GM23338 (cell line): Measurements from ENCODE around the gene MYO16. TPM values are rescaled to one million over a fixed set of nuclear protein-coding genes. Genes with fewer than 3 reads are reported as not detected.

Source experiments
- ATAC-seq: fragments of 200-7000 bp; cut with Tn5 transposase; 3 replicates; pipeline ENCODE4 v1.9.1; 2020
- DNase-seq: peaks from one replicate; pipeline ENCODE4 v3.0.0-alpha.2; 2015; ENCODE audit warnings: low spot score
- H2AFZ ChIP-seq: fragments of 200-600 bp; sonication (generic); 2 replicates; pipeline ENCODE4 v1.8.0; 2016; ENCODE audit warnings: antibody characterized with exemption, mild to moderate bottlenecking, moderate library complexity
- H3F3A ChIP-seq: fragments of 200-600 bp; sonication (generic); replicated peaks from 2 replicates; pipeline ENCODE4 v1.8.0; 2017; ENCODE audit warnings: antibody characterized with exemption, mixed run types, low read depth
- H3K27ac ChIP-seq: fragments of 200-600 bp; sonication (generic); 2 replicates; pipeline ENCODE4 v1.6.1; 2016; ENCODE audit warnings: low read depth
- H3K27me3 ChIP-seq: fragments of 200-600 bp; sonication (generic); 2 replicates; pipeline ENCODE4 v1.8.0; 2016; ENCODE audit warnings: mild to moderate bottlenecking, mixed run types, moderate library complexity; ENCODE audit not compliant: insufficient read depth
- H3K36me3 ChIP-seq: fragments of 200-600 bp; sonication (generic); 2 replicates; pipeline ENCODE4 v1.8.0; 2016; ENCODE audit warnings: mild to moderate bottlenecking; ENCODE audit not compliant: insufficient read depth
- H3K4me1 ChIP-seq: fragments of 200-600 bp; sonication (generic); 2 replicates; pipeline ENCODE4 v1.8.0; 2016; ENCODE audit warnings: mild to moderate bottlenecking, moderate library complexity; ENCODE audit not compliant: insufficient read depth
- H3K4me2 ChIP-seq: fragments of 200-600 bp; sonication (generic); 2 replicates; pipeline ENCODE4 v1.7.1; 2017; ENCODE audit warnings: mixed run types
- H3K4me3 ChIP-seq: fragments of 200-600 bp; sonication (generic); 2 replicates; pipeline ENCODE4 v1.6.1; 2016; ENCODE audit warnings: mixed run types
- H3K79me2 ChIP-seq: fragments of 200-600 bp; sonication (generic); replicated peaks from 2 replicates; pipeline ENCODE4 v1.8.0; 2017; ENCODE audit warnings: mild to moderate bottlenecking; ENCODE audit not compliant: insufficient read depth
- H3K9me2 ChIP-seq: fragments of 200-600 bp; sonication (generic); 2 replicates; pipeline ENCODE4 v1.8.0; 2017; ENCODE audit not compliant: insufficient read depth
- H4K20me1 ChIP-seq: fragments of 200-600 bp; sonication (generic); replicated peaks from 2 replicates; pipeline ENCODE4 v1.8.0; 2017; ENCODE audit warnings: mild to moderate bottlenecking; ENCODE audit not compliant: insufficient read depth
- H3K27ac Mint-ChIP-seq: 2 replicates; pipeline ENCODE4 v1.8.0; 2020; ENCODE audit warnings: inconsistent platforms, mild to moderate bottlenecking, moderate library complexity, mixed read lengths
- H3K27me3 Mint-ChIP-seq: 3 replicates; pipeline ENCODE4 v1.8.0; 2022; ENCODE audit warnings: low read depth, mild to moderate bottlenecking, moderate library complexity, mixed read lengths, inconsistent platforms; ENCODE audit not compliant: insufficient read depth, poor library complexity
- H3K36me3 Mint-ChIP-seq: 3 replicates; pipeline ENCODE4 v1.8.0; 2021; ENCODE audit warnings: low read depth, mild to moderate bottlenecking, inconsistent platforms, moderate library complexity, mixed read lengths
- H3K4me1 Mint-ChIP-seq: 3 replicates; pipeline ENCODE4 v1.8.0; 2020; ENCODE audit warnings: mild to moderate bottlenecking, inconsistent platforms, mixed read lengths
- H3K4me3 Mint-ChIP-seq: 3 replicates; pipeline ENCODE4 v1.8.0; 2021; ENCODE audit warnings: moderate library complexity, mild to moderate bottlenecking, inconsistent platforms, mixed read lengths
- H3K9me3 Mint-ChIP-seq: 3 replicates; pipeline ENCODE4 v1.8.0; 2020; ENCODE audit warnings: moderate library complexity, mild to moderate bottlenecking, inconsistent platforms, mixed read lengths
- CREB1 ChIP-seq: fragments of 250-450 bp; sonication (Bioruptor Pico); IDR thresholded peaks from 2 replicates; pipeline ENCODE4 v1.5.0; 2020; ENCODE audit warnings: low read depth, mild to moderate bottlenecking, moderate library complexity
- EZH2 ChIP-seq: fragments of 200-600 bp; sonication (generic); IDR thresholded peaks from one replicate; pipeline ENCODE4 v1.8.0; 2017; ENCODE audit warnings: antibody characterized with exemption, mild to moderate bottlenecking, low read depth; ENCODE audit not compliant: unreplicated experiment
- EZH2phosphoT487 ChIP-seq: fragments of 200-600 bp; sonication (generic); IDR thresholded peaks from one replicate; pipeline ENCODE4 v1.8.1; 2018; ENCODE audit warnings: antibody characterized with exemption; ENCODE audit not compliant: unreplicated experiment
- JUNB ChIP-seq: IDR thresholded peaks from one replicate; pipeline ENCODE4 v1.6.1; 2016; ENCODE audit warnings: antibody characterized with exemption; ENCODE audit not compliant: unreplicated experiment
- NANOG ChIP-seq: IDR thresholded peaks from 2 replicates; pipeline ENCODE4 v1.6.1; 2016; ENCODE audit warnings: antibody characterized with exemption, borderline replicate concordance
- POLR2AphosphoS5 ChIP-seq: IDR thresholded peaks from 2 replicates; pipeline ENCODE4 v1.6.1; 2016; ENCODE audit warnings: antibody characterized with exemption, low read depth
- REST ChIP-seq: IDR thresholded peaks from one replicate; pipeline ENCODE4 v1.6.1; 2018; ENCODE audit warnings: antibody characterized with exemption; ENCODE audit not compliant: unreplicated experiment
- STAT1 ChIP-seq: IDR thresholded peaks from one replicate; pipeline ENCODE4 v1.6.1; 2016; ENCODE audit warnings: antibody characterized with exemption; ENCODE audit not compliant: unreplicated experiment
- ZNF114 ChIP-seq: fragments of 250-450 bp; sonication (Bioruptor Pico); IDR thresholded peaks from 2 replicates; pipeline ENCODE4 v1.5.0; 2020; ENCODE audit warnings: mild to moderate bottlenecking, moderate library complexity
- ZNF331 ChIP-seq: fragments of 250-450 bp; sonication (Bioruptor Pico); IDR thresholded peaks from 2 replicates; pipeline ENCODE4 v1.5.0; 2020; ENCODE audit warnings: low read depth, mild to moderate bottlenecking, moderate library complexity
- ZNF462 ChIP-seq: fragments of 250-450 bp; sonication (Bioruptor Pico); IDR thresholded peaks from 2 replicates; pipeline ENCODE4 v1.5.0; 2020; ENCODE audit warnings: mild to moderate bottlenecking, moderate library complexity
- polyA plus RNA-seq: library from polyadenylated mRNA; unstranded; fragments of >200 nt; fragmentation: Nextera tagmentation; extraction: Ambion mirVana; gene quantifications from 2 replicates; pipeline ENCODE4 v1.2.1, GENCODE V29; 2016
- total RNA-seq: library from RNA; depleted of rRNA; stranded (reverse); fragments of >200 nt; shearing (Covaris generic); gene quantifications from 2 replicates; pipeline ENCODE4 v1.2.3, GENCODE V29; 2014
- TF ChIP-seq, protein P1 (sequence below), 2 experiments: fragments of 200-600 bp in 1 of 2; sonication (generic) in 1 of 2; conservative IDR thresholded peaks; 2 replicates each; pipeline versions ENCODE4 v1.5.1 to v1.6.1; 2016 to 2017; ENCODE audit warnings: antibody characterized with exemption in 2 of 2, low read depth in 2 of 2, mild to moderate bottlenecking in 2 of 2, moderate library complexity in 1 of 2

The MYO16 gene
- total and polyA plus RNA-seq, 2 experiments from 2014 or later: 0.10 to 0.13 TPM

DNA sequence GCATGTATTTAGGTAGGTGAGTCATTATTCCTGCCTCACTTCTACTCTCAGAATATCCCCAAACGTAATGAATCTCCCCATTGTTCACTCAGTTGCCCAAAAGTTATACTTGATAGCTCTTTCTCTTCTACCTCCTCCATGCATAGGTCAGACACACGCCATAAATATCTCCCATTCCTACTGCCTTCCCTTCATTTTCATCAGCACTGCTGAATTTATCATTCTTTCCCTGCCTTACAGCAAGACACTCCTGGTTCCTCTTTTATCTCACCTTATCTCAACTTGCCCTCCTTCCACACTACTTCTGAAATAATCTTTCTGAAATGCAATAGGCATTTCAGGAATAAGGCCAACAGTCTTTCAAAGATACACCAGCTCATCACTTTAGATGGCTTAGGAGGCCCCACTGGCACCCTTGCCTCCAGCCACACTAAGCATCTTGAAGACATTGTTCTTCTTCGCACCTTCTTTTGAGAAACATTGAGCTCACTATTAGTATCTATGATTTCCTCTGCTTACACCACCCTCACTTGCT is 333.9 kb downstream of the MYO16 start (continued):
- TF ChIP-seq ZNF462 (CRISPR knock-in tag) (no peak), CREB1 (CRISPR knock-in tag) (no peak), POLR2AphosphoS5 (no peak), NANOG (no peak), JUNB (no peak)
- TF ChIP-seq, protein P1, sequence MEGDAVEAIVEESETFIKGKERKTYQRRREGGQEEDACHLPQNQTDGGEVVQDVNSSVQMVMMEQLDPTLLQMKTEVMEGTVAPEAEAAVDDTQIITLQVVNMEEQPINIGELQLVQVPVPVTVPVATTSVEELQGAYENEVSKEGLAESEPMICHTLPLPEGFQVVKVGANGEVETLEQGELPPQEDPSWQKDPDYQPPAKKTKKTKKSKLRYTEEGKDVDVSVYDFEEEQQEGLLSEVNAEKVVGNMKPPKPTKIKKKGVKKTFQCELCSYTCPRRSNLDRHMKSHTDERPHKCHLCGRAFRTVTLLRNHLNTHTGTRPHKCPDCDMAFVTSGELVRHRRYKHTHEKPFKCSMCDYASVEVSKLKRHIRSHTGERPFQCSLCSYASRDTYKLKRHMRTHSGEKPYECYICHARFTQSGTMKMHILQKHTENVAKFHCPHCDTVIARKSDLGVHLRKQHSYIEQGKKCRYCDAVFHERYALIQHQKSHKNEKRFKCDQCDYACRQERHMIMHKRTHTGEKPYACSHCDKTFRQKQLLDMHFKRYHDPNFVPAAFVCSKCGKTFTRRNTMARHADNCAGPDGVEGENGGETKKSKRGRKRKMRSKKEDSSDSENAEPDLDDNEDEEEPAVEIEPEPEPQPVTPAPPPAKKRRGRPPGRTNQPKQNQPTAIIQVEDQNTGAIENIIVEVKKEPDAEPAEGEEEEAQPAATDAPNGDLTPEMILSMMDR (conservative IDR thresholded peaks at IDR 0.05; ENCODE audit: low read depth in 2 of 2): no peak

DNA sequence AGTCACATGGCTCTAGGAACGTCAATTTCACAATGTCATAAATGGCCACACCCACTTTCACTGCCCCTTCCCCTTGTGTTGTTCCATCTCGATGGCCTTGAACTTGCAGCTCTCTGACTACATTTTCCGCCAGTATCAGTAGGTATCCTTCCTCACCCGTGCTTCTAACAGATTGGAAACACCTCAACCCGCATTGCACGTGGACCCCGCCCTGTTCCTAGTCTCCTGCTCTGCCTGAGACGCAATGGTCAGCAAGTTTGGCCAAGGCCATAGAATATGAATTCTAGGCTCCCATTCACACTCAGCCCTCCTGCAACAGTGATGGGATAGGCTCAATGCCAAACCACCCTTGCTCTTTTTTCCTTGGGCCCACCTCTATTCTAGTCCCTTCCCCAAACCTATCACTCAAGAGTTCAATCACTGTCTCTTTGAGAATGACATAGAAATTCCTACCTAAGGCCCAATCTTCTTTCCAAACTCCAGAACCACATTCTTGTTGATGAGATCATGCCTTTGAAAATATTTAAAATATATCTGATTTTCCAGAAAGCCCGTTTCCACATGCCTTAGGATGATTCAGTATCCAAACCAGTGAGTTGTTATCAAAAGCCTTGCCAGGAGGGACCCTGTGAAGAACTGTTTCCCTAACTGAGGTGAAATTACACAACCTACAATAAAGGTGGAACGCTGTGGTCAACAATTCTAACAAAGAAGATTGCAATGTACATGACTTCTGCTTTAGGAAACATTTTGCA is 334.6 kb downstream of the MYO16 start:
- no peaks in the 10 kb centered on the region for H3K36me3 ChIP-seq
- H3K27ac ChIP-seq: no peak overlapping the region
- H2AFZ ChIP-seq: no peak overlapping the region
- H3K27me3 ChIP-seq: no peaks in the 10 kb centered on the region
- H3K4me2 ChIP-seq: no peak overlapping the region
- Mint-ChIP-seq H3K4me1 (no peaks in the 10 kb centered on the region), H3K9me3 (no peaks in the 10 kb centered on the region), H3K27ac (no peak overlapping the region), H3K4me3 (no peak overlapping the region), H3K36me3 (no peaks in the 10 kb centered on the region), H3K27me3 (peaks cover 1% of the 10 kb centered on the region)
- H3K4me1 ChIP-seq: no peaks in the 10 kb centered on the region
- H3K79me2 ChIP-seq: no peaks in the 10 kb centered on the region
- H3K4me3 ChIP-seq: no peak overlapping the region
- no peaks in the 10 kb centered on the region for H3F3A ChIP-seq
- DNase-seq: no peak
- no peak for ATAC-seq
- H3K9me2 ChIP-seq: no peaks in the 10 kb centered on the region
- no peaks in the 10 kb centered on the region for H4K20me1 ChIP-seq
- TF ChIP-seq EZH2phosphoT487: no peak
- no peak for TF ChIP-seq EZH2
- no peak for TF ChIP-seq ZNF331 (CRISPR knock-in tag)
- TF ChIP-seq STAT1: no peak
- TF ChIP-seq ZNF114 (CRISPR knock-in tag): no peak
- no peak for TF ChIP-seq CREB1 (CRISPR knock-in tag)
- no peak for TF ChIP-seq JUNB
- TF ChIP-seq POLR2AphosphoS5: no peak
- TF ChIP-seq REST: no peak
